ENCODE data around the gene ZNF654.
A peak's percentile ranks its signal among the peaks of the same experiment; 100 is the strongest.

DNA sequence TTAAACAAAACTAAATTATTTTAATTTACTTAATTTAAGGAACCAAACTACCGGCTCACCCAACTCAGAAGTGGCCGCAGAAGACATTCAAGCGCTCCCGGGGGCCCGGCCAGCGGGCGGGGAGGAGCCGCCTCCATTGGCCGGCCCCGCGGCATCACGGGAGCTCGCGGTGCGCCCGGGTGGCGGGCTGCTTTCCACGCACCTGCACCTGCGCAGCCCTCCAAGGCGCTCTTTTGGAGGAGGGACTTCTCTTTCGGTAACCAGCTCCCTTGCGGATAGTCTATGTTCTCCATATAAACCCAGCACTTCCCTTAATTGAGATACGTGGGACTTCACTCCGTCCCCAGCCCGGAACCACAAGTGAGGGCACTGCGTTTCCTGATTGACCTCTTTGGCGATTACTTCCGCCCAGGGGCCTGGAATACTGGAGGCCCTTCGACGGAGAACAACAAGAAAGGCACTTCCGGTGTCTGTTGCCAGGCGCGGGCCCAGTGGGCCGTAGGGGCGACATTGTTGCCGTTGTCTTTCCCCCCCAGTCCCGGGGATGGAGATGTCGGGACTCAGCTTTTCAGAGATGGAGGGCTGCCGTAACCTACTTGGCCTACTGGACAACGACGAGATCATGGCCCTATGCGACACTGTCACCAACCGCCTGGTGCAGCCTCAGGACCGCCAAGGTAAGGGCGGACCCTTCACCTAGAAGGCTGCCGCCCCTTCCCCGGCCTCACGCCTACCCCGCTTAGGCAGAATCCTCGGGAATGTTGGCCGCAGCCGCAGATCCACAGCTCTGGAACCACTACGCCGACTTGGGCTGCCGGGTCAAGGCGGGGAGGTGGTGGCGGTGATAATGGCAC, 90.7 kb downstream of the ZNF654 start, which contains the start of gene C3orf38:
- TF ChIP-seq, protein P1, sequence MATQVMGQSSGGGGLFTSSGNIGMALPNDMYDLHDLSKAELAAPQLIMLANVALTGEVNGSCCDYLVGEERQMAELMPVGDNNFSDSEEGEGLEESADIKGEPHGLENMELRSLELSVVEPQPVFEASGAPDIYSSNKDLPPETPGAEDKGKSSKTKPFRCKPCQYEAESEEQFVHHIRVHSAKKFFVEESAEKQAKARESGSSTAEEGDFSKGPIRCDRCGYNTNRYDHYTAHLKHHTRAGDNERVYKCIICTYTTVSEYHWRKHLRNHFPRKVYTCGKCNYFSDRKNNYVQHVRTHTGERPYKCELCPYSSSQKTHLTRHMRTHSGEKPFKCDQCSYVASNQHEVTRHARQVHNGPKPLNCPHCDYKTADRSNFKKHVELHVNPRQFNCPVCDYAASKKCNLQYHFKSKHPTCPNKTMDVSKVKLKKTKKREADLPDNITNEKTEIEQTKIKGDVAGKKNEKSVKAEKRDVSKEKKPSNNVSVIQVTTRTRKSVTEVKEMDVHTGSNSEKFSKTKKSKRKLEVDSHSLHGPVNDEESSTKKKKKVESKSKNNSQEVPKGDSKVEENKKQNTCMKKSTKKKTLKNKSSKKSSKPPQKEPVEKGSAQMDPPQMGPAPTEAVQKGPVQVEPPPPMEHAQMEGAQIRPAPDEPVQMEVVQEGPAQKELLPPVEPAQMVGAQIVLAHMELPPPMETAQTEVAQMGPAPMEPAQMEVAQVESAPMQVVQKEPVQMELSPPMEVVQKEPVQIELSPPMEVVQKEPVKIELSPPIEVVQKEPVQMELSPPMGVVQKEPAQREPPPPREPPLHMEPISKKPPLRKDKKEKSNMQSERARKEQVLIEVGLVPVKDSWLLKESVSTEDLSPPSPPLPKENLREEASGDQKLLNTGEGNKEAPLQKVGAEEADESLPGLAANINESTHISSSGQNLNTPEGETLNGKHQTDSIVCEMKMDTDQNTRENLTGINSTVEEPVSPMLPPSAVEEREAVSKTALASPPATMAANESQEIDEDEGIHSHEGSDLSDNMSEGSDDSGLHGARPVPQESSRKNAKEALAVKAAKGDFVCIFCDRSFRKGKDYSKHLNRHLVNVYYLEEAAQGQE (IDR thresholded peaks at IDR 0.05; ENCODE audit: low read depth, low read length), result peak; percentile 30; the same call in 1 of the 2 replicates
- TF ChIP-seq, protein P2, sequence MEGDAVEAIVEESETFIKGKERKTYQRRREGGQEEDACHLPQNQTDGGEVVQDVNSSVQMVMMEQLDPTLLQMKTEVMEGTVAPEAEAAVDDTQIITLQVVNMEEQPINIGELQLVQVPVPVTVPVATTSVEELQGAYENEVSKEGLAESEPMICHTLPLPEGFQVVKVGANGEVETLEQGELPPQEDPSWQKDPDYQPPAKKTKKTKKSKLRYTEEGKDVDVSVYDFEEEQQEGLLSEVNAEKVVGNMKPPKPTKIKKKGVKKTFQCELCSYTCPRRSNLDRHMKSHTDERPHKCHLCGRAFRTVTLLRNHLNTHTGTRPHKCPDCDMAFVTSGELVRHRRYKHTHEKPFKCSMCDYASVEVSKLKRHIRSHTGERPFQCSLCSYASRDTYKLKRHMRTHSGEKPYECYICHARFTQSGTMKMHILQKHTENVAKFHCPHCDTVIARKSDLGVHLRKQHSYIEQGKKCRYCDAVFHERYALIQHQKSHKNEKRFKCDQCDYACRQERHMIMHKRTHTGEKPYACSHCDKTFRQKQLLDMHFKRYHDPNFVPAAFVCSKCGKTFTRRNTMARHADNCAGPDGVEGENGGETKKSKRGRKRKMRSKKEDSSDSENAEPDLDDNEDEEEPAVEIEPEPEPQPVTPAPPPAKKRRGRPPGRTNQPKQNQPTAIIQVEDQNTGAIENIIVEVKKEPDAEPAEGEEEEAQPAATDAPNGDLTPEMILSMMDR (IDR thresholded peaks at IDR 0.05), result no peak
- TF ChIP-seq POLR2AphosphoS5 (IDR thresholded peaks at IDR 0.05; ENCODE audit: low read depth, low read length) (peak; percentile 81), EP300 (IDR thresholded peaks at IDR 0.05; ENCODE audit: borderline replicate concordance in 1 of 2, low read depth in 1 of 2, low read length in 1 of 2) (no peak; a peak in 1 of 4 replicates), RAD21 (IDR thresholded peaks at IDR 0.05; ENCODE audit: low read length) (no peak), GABPA (IDR thresholded peaks at IDR 0.05; ENCODE audit: low read depth) (peak; percentile 95), TAF1 (IDR thresholded peaks at IDR 0.05; ENCODE audit: borderline replicate concordance, low read depth, low read length) (peak; percentile 84), FOXJ3 (CRISPR knock-in tag; IDR thresholded peaks at IDR 0.05) (no peak; the same call in 1 of the 2 replicates), EZH2phosphoT487 (IDR thresholded peaks at IDR 0.05; ENCODE audit: borderline replicate concordance, low read depth) (no peak)
- TF ChIP-seq, protein P3, sequence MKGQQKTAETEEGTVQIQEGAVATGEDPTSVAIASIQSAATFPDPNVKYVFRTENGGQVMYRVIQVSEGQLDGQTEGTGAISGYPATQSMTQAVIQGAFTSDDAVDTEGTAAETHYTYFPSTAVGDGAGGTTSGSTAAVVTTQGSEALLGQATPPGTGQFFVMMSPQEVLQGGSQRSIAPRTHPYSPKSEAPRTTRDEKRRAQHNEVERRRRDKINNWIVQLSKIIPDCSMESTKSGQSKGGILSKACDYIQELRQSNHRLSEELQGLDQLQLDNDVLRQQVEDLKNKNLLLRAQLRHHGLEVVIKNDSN (IDR thresholded peaks at IDR 0.05; ENCODE audit: borderline replicate concordance, low read depth), result no peak
- TF ChIP-seq, protein P4, sequence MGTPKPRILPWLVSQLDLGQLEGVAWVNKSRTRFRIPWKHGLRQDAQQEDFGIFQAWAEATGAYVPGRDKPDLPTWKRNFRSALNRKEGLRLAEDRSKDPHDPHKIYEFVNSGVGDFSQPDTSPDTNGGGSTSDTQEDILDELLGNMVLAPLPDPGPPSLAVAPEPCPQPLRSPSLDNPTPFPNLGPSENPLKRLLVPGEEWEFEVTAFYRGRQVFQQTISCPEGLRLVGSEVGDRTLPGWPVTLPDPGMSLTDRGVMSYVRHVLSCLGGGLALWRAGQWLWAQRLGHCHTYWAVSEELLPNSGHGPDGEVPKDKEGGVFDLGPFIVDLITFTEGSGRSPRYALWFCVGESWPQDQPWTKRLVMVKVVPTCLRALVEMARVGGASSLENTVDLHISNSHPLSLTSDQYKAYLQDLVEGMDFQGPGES (IDR thresholded peaks at IDR 0.05; ENCODE audit: low read depth, low read length), result no peak

All from SK-N-SH (cell line).